Stimulated activated CD4-positive, alpha-beta T cell treated with anti-CD3 and anti-CD28 coated beads, Interleukin-2, amount 100 ng/mL, for 4 hours (primary cell): Measurements from ENCODE around the gene SPRYD3.
"Not testable (repeated sequence)": the region's sequence is repeated elsewhere in the genome, so short reads cannot be mapped to it uniquely, and the experiment has no call there.

Source experiments
- DNase-seq: peaks from one replicate; pipeline ENCODE4 v3.0.0-alpha.2; 2020; ENCODE audit warnings: low read depth

Gene SPRYD3

GRCh38 chr12:53051058-53051880 is 27.9 kb downstream of the SPRYD3 start:
- DNase-seq: no peak

GRCh38 chr12:53050426-53051057 is 28.6 kb downstream of the SPRYD3 start:
- DNase-seq: no peak

- DNase-seq: no peak
Observed at GRCh38 chr12:53049571-53050318, 29.4 kb downstream of the SPRYD3 start, which contains the start of gene TNS2. Gene TNS2 (plus strand): TSS chr12:53050065. CDS start chr12:53050186, 121 bp downstream.

- DNase-seq: no peak
Observed at GRCh38 chr12:53048780-53049401, 30.3 kb downstream of the SPRYD3 start.

- DNase-seq: no peak
Observed at GRCh38 chr12:53048033-53048779, 31.0 kb downstream of the SPRYD3 start.

GRCh38 chr12:53047221-53048032 is 31.8 kb downstream of the SPRYD3 start:
- peak; percentile 56 for DNase-seq

- DNase-seq: peak; percentile 22
Observed at GRCh38 chr12:53046655-53047220, 32.5 kb downstream of the SPRYD3 start.

GRCh38 chr12:53045696-53046045 is 33.5 kb downstream of the SPRYD3 start:
- no peak for DNase-seq

GRCh38 chr12:53044896-53045695 is 34.1 kb downstream of the SPRYD3 start:
- no peak for DNase-seq

- no peak for DNase-seq
Observed at GRCh38 chr12:53044052-53044581, 35.1 kb downstream of the SPRYD3 start.

- DNase-seq: no peak
Observed at GRCh38 chr12:53042607-53043454, 36.4 kb downstream of the SPRYD3 start.

- no peak for DNase-seq
Observed at GRCh38 chr12:53039851-53040250, 39.3 kb downstream of the SPRYD3 start.

GRCh38 chr12:53036802-53037201 is 42.4 kb downstream of the SPRYD3 start:
- DNase-seq: no peak

- DNase-seq: no peak
Observed at GRCh38 chr12:53034459-53034858, 44.7 kb downstream of the SPRYD3 start.

- DNase-seq: not testable (repeated sequence)
Observed at GRCh38 chr12:53033832-53034231, 45.4 kb downstream of the SPRYD3 start.

- DNase-seq: no peak
Observed at GRCh38 chr12:53031616-53032015, 47.6 kb downstream of the SPRYD3 start.

- not testable (repeated sequence) for DNase-seq
Observed at GRCh38 chr12:53027014-53027413, 52.2 kb downstream of the SPRYD3 start.

- DNase-seq: no peak
Observed at GRCh38 chr12:53025250-53025649, 53.9 kb downstream of the SPRYD3 start.
